GM19438 (cell line): Measurements from ENCODE around the gene GFOD1.

Experiments used
- ATAC-seq: cut with Tn5 transposase; IDR thresholded peaks from one replicate; pipeline ENCODE4 v1.9.1; 2021; ENCODE audit warnings: low read depth; ENCODE audit not compliant: unreplicated experiment

The GFOD1 gene

GRCh38 chr6:13365320-13365719, 122.1 kb downstream of the GFOD1 start:
- no peak for ATAC-seq

- ATAC-seq: no peak
Measured at GRCh38 chr6:13364842-13365241, 122.6 kb downstream of the GFOD1 start.

- ATAC-seq: no peak
Measured at GRCh38 chr6:13362412-13362811, 125.0 kb downstream of the GFOD1 start.

- ATAC-seq: no peak
Measured at GRCh38 chr6:13360671-13361540, 126.5 kb downstream of the GFOD1 start.

GRCh38 chr6:13359287-13359686, 128.1 kb downstream of the GFOD1 start:
- no peak for ATAC-seq

GRCh38 chr6:13358511-13358910, 128.9 kb downstream of the GFOD1 start:
- ATAC-seq: no peak

GRCh38 chr6:13357551-13358075, 129.8 kb downstream of the GFOD1 start:
- no peak for ATAC-seq

GRCh38 chr6:13355999-13356785, 131.2 kb downstream of the GFOD1 start:
- peak; percentile 86 for ATAC-seq

GRCh38 chr6:13355043-13355945, 132.1 kb downstream of the GFOD1 start:
- peak; percentile 51 for ATAC-seq

GRCh38 chr6:13354331-13355042, 132.9 kb downstream of the GFOD1 start:
- no peak for ATAC-seq

- ATAC-seq: no peak
Measured at GRCh38 chr6:13352165-13352564, 135.2 kb downstream of the GFOD1 start.

GRCh38 chr6:13351271-13351670, 136.1 kb downstream of the GFOD1 start:
- no peak for ATAC-seq

GRCh38 chr6:13349811-13350506, 137.4 kb downstream of the GFOD1 start:
- ATAC-seq: no peak

- ATAC-seq: no peak
Measured at GRCh38 chr6:13348334-13349113, 138.9 kb downstream of the GFOD1 start.

- no peak for ATAC-seq
Measured at GRCh38 chr6:13346245-13346644, 141.2 kb downstream of the GFOD1 start.

GRCh38 chr6:13342414-13343019, 144.9 kb downstream of the GFOD1 start:
- ATAC-seq: no peak

- ATAC-seq: no peak
Measured at GRCh38 chr6:13339863-13340630, 147.4 kb downstream of the GFOD1 start.
